Measurements from ENCODE around the gene TRABD2A.
"Not testable (repeated sequence)": the region's sequence is repeated elsewhere in the genome, so short reads cannot be mapped to it uniquely, and the experiment has no call there.

TRABD2A gene, protein sequence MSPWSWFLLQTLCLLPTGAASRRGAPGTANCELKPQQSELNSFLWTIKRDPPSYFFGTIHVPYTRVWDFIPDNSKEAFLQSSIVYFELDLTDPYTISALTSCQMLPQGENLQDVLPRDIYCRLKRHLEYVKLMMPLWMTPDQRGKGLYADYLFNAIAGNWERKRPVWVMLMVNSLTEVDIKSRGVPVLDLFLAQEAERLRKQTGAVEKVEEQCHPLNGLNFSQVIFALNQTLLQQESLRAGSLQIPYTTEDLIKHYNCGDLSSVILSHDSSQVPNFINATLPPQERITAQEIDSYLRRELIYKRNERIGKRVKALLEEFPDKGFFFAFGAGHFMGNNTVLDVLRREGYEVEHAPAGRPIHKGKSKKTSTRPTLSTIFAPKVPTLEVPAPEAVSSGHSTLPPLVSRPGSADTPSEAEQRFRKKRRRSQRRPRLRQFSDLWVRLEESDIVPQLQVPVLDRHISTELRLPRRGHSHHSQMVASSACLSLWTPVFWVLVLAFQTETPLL

DNA sequence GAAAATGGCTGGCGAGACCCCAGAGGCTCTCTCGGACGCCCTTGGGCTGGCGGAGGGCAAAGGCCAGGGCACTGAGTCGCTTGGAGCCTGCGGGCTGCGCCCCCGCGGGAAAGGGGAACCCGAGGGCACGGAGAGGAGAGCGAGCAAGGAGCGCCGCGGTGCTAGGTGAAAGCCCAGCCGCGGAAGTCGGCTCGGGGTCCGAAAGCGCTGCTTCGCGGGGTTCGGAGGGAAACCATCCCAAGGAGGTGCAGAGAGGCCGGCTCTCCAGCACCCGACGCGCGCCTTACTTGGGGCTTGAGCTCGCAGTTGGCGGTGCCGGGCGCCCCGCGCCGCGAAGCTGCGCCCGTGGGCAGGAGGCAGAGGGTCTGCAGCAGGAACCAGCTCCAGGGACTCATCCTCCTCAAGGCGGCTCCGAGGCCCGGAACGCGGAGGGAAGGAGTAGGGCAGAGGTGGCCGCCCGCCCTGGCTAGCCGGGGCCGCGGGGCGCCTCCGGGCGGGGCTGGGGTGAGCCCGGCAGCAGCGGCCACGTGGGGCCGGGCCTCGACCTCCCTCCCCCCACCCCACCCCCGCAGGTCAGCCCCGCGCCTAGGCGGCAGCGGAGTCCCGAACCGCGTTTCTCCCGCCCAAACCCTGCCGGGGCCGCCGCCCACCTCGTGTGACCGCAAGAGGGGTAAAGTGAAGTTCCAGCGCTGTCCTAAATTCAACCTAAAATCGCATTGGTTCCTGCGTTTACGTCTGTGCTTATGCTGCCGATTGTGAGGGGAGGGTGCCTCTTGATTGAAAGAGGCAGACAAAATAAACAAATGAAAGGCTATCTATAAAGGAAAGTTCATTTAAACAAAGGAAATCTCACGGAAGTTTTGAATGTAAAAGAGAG is at the start of gene TRABD2A:
Gene TRABD2A (minus strand): TSS at position 440 of the 877 bp plus-strand sequence. CDS start 45 bp downstream, at position 395.
- DNase-seq, result peak in 1 of 4 experiments; percentile 36

DNA sequence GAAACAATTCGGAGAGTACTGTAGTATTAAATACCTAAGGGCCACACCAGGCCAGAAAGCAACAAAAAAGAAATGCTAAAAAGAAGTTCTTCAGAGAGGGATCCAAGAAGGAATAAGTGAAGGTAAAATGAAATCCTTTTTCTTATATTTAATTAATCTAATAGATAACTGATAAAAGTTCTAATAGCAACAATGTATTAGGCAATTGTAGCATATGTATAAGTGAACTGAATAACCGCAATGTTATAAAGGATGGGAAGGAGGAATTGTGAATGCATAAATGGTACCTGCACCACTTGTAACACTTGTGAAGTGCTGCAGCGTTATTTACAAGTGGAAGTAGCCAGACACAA is 46.4 kb upstream of the TRABD2A start:
- DNase-seq, result no peak

DNA sequence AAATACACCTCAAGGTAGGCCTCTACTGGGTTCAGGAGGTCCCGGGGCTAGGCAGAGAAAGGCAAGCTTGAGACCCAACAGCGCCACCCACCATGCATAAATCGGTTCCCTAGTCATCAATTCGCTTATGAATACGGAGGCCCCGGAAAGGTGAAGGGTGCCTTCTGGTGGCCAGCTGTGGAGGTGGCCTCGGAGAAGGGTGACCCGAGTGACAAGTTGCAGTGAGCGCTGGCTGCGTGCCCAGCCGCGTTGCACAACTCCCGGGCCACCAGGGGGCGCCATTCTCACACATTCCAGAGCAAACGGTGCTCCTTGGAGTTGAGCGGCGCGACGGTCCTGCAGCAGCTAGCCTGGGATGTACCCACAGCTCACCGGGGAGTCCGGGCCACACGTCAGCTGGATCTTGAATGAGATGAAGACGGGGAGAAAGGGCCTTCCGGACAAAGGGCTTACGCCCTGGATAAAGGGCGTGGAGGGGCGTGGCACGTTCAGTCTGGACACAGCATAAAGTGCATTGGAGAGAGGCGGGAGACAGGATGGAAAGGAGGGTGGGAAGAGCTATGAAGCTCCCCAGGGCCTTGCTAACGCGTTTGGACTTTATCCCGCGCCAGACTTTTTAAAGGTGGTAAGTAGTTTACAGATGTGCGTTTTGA is 45.0 kb upstream of the TRABD2A start:
- peak; percentile 96 to 99 (median 98) for DNase-seq

DNA sequence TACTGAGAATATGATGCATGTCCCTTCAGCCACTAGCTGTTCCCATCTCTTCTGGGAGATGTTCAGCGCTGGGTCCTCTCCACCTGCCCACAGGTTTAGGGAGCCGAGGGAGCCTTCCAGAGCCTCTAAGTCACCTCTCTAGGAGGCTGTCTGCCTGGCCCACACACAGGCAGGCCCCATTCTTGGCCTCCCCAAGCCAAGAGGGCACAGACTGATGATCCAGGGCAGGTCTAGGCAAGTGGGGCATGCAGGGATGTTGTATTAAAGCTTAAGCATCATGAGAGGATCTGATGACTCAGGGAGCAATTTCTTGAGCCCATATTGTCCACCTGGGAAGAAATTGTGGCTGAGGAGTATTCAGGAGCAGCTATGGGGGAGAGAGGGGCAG is 44.4 kb upstream of the TRABD2A start:
- DNase-seq, result no peak

DNA sequence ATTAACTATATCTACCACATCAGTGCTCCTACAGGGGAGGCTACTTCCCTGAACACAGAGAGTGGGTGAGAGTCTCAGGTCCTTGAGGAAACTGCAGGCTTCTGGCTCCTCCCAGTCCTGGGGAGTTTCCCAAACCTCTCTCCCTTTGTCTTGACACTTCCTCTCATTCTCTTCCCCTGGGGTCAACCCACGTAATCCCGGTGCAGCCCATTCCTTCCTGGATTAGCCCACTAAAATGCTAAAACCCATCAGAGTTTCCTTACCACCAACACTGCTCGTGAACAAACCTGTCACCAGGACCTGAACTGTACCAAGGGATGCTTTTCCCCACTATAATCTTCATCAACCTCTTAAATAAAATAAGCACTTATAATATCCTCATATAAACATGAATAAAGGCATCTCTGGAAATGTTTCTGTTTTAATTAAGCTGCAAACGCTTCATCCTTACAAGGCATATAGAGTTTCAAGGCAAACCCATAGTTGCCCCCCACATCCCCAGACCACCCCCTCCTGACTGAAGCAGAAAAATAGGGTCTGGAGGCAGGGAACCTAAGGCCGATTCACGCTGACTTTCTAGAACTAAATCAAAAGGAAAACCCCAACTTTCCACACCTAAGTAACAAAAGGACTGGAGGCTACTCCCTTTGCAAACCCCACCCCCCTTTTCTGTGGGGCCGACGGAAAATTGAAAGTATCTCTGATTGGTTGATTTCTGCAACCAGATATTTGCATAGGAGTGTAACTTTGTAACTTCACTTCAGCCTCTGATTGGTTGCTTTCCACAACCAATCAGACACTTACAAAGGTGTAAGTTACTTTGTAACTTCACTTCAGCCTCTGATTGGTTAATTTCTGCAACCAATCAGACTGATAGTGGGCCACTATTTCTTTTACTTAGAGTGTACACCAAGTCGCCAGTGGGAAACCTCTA is 43.6 kb upstream of the TRABD2A start:
- peak in 1 of 4 experiments; percentile 9 for DNase-seq

DNA sequence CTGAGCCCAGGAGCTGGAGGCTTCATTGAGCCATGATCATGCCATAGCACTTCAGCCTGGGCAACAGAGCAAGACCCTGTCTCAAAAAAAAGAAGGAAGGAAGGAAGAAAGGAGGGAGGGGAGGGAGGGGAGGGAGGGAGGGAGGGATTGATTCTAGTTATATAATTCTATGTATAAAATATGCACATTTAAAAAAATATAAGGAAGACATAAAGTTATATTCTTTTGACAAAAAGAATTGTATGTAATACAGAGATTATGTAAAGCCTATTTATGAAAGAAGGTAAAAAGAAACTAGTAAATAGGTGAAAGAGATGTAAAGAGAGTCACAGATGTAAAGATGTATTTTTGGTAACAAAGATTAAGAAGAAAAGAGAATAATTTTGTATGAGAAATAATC is 42.1 kb upstream of the TRABD2A start:
- DNase-seq, result no peak

DNA sequence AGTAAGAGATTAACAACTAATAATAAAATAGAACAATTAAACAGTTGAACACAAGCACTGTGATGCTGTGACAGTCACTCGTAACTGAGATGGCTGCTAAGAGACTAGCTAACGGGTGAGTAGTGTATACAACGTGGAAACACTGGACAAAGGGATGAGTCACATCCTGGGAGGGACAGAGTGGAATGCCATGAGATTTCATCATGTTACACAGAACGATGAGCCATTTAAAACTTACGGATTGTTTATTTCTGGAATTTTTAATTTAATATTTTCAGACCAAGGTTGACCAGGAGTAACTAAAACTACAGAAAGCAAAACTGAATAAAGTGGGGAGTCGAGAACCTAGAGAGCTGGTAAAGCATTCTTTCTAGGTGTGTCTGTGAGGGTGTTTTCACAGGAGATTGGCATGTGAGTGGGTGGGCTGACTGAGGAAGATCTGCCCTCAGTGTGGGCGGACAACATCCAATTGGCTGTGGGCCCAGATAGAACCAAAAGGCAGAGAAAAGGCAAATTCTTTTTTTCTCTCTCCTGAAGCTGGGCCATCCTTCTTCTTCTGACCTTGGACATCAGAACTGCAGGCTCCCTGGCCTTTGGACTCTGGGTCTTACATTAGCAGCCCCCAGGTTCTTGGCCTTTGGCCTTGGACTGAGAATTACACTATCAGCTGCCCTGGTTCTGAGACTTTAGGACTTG is 39.1 kb upstream of the TRABD2A start:
- DNase-seq, result no peak

DNA sequence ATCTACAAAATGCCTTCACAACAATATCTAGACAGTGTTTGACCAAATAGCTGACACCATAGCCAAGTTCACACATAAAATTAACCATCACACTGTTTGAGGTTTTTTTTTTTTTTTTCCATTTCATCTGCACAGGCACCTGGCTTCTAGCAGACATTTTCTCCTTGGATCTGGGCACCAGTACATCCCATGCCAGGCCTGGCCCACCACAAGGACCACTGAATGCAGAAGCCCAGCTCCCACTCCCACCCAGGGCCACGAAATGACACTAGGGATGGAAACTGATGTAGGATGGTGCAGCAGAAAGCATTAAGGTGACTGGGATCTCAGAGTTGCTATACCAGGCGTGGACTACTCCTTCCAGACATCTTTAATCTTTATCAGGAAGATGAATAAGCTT is 37.5 kb upstream of the TRABD2A start:
- DNase-seq, result no peak

DNA sequence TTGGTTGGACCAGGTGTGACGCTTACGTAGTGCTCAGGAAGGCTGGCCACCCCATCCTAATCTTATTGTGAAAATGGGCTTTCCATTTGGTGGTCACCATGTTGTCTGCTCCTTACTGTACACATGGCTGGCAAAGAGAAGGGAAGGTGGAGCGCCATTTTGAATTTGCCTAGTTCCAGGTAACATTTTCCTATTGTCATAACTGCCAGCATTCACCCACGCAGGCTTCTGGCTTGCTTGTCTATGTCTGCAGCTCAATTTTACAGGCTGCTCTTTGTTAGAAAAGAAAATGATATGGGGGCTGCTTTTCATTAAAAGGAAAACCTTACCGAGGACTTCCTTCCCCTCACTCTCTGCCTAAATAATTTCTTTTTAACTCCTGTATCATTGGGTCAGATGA is 36.9 kb upstream of the TRABD2A start:
- not testable (repeated sequence) for DNase-seq

DNA sequence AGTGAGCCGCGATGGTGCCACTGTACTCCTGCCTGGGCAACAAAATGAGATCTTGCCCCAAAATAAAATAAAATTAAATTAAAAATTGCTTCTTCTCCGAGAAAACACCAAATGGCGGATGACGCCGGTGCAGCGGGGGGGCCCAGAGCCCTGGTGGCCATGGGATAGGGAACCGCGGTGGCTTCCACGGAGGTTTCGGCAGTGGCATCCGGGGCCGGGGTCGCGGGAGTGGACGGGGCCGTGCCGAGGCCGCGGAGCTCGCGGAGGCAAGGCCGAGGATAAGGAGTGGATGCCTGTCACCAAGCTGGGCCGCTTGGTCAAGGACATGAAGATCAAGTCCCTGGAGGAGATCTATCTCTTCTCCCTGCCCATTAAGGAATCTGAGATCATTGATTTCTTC is 34.8 kb upstream of the TRABD2A start:
- not testable (repeated sequence) for DNase-seq

DNA sequence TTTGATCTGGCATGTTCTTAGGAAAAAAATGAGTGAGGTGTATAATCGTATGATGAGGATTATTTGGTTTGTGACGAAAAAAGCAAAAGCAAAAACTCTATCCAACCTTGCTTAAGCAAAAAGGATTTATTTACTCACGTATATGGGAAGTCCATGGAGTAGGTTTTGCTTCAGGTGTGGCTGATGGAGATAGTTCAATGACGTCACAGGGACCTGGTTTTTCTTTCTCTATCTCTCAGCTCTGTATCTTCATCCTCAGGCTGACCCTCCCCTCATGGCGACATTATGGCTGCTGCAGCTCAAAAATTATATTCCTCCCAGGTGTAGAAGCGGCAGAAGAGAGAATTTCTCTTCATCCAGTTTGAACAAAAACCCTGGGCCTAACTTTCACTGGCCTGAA is 33.5 kb upstream of the TRABD2A start:
- no peak for DNase-seq

DNA sequence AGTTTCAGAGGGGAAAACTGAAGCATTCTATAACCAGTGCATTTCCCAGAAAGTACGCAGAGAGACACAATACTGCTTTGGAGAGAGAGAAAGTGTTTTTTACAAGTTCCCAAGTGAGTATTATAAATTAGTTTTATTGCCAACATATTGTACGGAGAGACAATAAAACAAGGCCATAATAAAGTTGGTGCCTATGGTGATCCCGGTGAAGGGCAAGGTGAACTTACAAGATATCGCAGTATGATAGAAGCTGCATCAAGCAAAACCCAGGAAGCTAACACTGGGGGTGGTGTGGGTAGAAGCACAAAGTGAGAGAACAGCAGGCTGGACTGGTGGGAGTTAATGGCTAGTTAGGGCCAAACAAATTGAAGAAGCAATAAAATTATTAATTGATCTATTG is 32.1 kb upstream of the TRABD2A start:
- no peak for DNase-seq

DNA sequence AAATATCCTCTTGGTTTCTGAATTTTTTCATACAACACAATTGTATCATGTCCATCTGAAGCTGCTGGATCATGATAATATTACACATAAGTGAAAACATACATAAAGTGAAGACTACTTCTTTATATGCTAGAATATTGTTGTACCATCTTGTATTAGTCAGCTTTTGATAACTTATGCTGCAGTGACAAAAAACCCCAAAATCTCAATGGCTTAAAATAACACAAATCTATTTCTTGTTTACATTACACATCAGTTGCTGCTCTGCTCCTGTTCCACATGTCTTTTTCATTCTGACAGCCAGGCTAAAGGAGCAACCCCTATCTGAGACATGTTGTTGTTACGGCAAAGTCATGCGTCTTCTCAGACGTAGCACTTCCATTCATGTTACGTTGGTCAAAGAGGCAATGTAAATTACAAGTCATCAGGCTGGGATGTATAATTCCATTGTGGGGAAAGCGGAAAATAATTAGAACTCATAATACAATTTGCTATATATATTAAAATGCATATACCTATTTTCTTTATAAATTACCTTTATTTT is 30.3 kb upstream of the TRABD2A start:
- DNase-seq, result no peak

DNA sequence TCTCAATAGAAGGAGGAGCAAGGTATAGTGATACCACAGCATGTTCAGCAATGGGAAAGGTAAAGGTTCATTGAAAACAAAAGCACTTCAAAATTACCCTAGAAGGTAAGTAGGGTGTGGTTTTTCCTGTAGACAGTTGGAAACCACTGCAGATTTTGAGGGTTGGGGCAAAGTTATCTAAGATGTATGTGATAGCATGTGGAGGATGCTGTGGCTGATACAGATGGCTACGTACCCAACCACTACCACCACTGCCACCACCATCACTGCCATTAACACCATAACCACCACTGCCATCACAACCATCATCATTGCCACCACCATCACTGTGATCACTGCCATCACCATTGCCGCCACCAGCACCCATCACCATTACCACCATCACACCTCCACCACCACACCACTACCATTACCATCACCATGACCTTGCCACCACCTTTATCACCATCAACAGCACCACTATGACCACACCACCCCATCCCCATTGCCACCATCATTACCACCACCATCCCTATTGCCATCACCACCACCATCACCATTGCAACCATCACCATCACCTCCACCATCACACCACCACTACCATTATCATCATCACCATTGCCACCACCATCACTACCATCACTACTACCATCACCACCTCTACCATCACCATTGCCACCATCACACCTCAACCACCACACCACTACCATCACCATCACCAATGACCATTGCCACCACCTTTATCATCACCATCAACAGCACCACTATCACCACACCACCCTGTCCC is 28.2 kb upstream of the TRABD2A start:
- DNase-seq, result no peak

DNA sequence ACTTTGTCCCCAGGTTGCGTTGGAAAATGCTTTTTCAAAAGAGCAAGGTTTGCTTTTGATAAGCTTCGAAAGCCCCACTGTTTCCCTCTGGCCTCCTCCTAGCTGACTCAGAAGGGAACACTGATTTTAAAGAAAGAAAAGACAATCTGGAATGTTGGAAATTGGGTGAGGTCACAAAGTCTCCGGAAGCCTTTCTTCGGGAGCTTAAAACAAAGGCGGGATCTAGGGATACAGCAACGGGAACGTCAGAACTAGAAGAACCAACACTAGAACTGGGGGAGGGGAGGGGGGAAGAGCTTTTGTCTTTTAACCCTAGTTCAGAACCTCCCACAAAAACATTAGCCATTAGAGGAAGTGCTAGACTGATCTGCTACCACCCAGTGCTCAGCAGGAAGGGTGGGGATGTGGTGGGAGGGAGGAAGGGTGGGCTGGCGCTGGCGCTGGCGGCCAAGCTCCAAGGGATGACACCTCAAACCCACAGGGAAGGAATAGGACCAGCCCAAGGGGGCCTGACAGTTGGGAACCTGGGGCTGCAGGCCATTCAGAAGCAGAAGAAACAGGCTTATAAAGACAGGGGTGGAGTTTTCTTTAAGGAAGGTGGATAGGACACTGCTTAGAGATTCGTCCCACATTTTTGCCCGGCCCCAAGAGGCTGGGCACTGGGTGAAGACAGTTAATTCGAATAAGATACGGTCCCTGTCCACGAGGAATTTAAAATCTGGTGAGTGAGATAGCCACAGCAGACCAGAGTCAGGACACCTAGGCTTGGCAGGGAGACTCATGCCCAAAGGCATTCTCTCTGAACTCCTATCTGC is 26.2 kb upstream of the TRABD2A start:
- DNase-seq, result peak in 2 of 4 experiments; percentile 24 to 41

DNA sequence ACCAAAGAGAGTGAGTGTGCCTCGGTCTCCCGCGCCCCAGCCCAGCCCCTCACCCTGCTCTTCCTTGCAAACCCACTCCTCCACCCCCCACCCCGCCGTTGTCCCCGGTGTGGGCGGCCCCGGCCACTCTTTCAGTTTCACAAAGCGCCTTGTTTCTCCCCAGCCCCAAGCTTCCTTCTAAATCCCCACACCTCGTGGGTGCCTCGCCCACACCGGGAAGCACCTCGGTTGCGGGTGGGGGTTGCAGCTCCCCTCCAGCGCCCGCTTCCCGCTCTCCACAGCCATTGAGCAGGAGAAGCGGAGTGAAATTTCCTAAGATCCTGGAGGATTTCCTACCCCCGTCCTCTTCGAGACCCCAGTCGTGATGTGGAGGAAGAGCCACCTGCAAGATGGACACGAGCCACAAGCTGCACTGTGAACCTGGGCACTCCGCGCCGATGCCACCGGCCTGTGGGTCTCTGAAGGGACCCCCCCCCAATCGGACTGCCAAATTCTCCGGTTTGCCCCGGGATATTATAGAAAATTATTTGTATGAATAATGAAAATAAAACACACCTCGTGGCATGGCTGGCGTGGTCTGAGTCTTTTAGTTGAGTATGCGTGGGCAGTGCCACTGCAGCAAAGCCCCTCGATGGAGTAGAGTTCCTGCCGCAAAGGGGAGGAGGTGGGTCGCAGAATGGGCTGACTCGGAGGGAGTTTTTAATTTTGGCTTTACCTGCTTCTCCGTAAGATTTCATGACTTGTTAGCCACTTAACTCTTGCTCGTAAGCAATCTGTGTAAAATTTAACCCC is 25.4 kb upstream of the TRABD2A start:
- DNase-seq, result peak in 3 of 4 experiments; percentile 20 to 33 (median 25)

DNA sequence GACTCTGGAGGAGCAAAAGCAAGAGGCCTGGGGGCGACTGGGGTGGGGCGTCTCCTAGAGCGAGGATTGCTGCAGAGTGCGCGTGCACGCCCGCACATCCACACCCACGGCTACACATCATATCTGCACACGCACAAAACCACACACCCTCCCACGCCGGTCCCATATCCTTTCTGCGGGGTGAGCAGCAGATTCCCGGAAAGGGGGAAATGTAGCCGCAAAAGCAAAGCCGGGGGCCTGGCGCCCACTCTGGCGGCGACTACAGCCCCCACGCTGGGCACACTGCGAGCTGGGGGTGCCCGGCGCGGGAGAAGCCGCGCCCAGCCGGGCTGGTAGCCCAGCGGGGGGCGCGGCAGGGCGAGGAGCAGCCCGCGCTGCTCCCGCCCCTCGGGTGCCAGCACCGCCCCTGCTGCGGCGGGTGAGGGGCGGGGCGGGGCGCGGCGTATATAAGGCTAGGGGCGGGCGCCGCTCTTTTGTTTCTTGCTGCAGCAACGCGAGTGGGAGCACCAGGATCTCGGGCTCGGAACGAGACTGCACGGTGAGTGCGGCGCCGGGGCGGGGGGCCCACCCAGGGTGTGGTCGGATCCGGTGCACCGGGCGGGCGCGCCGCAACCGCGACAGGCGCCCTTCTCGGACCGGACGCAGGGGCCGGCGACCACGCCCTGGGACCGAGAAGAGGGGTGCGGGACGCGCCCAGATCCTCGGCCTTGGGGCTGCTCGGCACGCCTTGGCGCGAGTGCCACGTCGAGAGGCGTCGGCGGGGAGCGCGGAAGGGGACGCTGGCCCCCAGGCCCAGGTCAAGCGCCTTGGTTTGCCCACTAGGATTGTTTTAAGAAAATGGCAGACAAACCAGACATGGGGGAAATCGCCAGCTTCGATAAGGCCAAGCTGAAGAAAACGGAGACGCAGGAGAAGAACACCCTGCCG is 24.6 kb upstream of the TRABD2A start, which contains the start of gene TMSB10:
Gene TMSB10 (plus strand): TSS at position 476 of the 927 bp plus-strand sequence.
- DNase-seq, result peak; percentile 72 to 86 (median 81)
